Activated CD4-positive, alpha-beta memory T cell treated with anti-CD3 and anti-CD28 coated beads, Interleukin-2, amount 10 ng/mL, durations not matched to agents 7 days and 5 days (primary cell): ENCODE measurements around the gene TMEM53. TPM values are rescaled to one million over a fixed set of nuclear protein-coding genes. Genes with fewer than 3 reads are reported as not detected.
"Not testable (repeated sequence)": the region's sequence is repeated elsewhere in the genome, so short reads cannot be mapped to it uniquely, and the experiment has no call there.

Source experiments
- CTCF ChIA-PET: fragments of 350-600 bp; sonication (Branson Sonifier 250); formaldehyde crosslinking; loops from one replicate; lab custom pipeline; 2021; ENCODE audit warnings: antibody characterized with exemption, inconsistent platforms; lab: Charles Lee
- POLR2A ChIA-PET: fragments of 350-600 bp; sonication (Branson Sonifier 250); formaldehyde crosslinking; loops from one replicate; lab custom pipeline; 2021; ENCODE audit warnings: antibody characterized with exemption; lab: Charles Lee
- DNase-seq: peaks from one replicate; pipeline ENCODE4 v3.0.0-alpha.2; 2020
- H3K27ac Mint-ChIP-seq: one replicate; pipeline ENCODE4 v1.8.0; 2021; ENCODE audit warnings: mild to moderate bottlenecking, mixed read lengths
- H3K27me3 Mint-ChIP-seq: one replicate; pipeline ENCODE4 v1.8.0; 2021; ENCODE audit warnings: mixed read lengths
- H3K36me3 Mint-ChIP-seq: one replicate; pipeline ENCODE4 v1.8.0; 2021; ENCODE audit warnings: low read depth, mixed read lengths
- H3K4me1 Mint-ChIP-seq: one replicate; pipeline ENCODE4 v1.8.0; 2021; ENCODE audit warnings: mixed read lengths
- H3K4me3 Mint-ChIP-seq: one replicate; pipeline ENCODE4 v1.8.0; 2021; ENCODE audit warnings: mild to moderate bottlenecking, mixed read lengths
- H3K9me3 Mint-ChIP-seq: one replicate; pipeline ENCODE4 v1.8.0; 2021; ENCODE audit warnings: mixed read lengths
- total RNA-seq, 2 experiments: library from RNA; stranded (reverse); gene quantifications; one replicate each; pipeline ENCODE4 v1.2.3, GENCODE V29; 2021

TMEM53 gene
- total RNA-seq, 2 experiments from 2014 or later: 4.3 to 5.6 TPM

- ChIA-PET POLR2A (interaction anchor here (1.1 to 7.7 kb wide), 4 partner anchors 9 to 50 kb away, joined by 3 to 71 read pairs (median 31); no protein-coding TSS in a partner anchor), CTCF (interaction anchor here (1.3 to 4.9 kb wide), 2 partner anchors 19 to 41 kb away, joined by 3 to 44 read pairs; no protein-coding TSS in a partner anchor)
- H3K27ac Mint-ChIP-seq: no peak overlapping the region
- DNase-seq: no peak
- H3K36me3 Mint-ChIP-seq: no peaks in the 10 kb centered on the region
- no peaks in the 10 kb centered on the region for H3K27me3 Mint-ChIP-seq
- H3K9me3 Mint-ChIP-seq: no peaks in the 10 kb centered on the region
- peaks cover 32% of the 10 kb centered on the region for H3K4me1 Mint-ChIP-seq
- H3K4me3 Mint-ChIP-seq: no peak overlapping the region
Observed at GRCh38 chr1:44670751-44671640, 3.3 kb downstream of the TMEM53 start.

GRCh38 chr1:44666719-44667118 lies 7.6 kb downstream of the TMEM53 start:
- H3K27ac Mint-ChIP-seq, H3K4me3 Mint-ChIP-seq, H3K9me3 Mint-ChIP-seq, POLR2A ChIA-PET, H3K27me3 Mint-ChIP-seq, CTCF ChIA-PET, DNase-seq, H3K36me3 Mint-ChIP-seq: not testable (repeated sequence)
- H3K4me1 Mint-ChIP-seq: peaks cover 17% of the 10 kb centered on the region

- Mint-ChIP-seq H3K4me3 (no peak overlapping the region), H3K27ac (no peak overlapping the region), H3K9me3 (no peaks in the 10 kb centered on the region), H3K27me3 (no peaks in the 10 kb centered on the region), H3K4me1 (peaks cover 14% of the 10 kb centered on the region), H3K36me3 (no peaks in the 10 kb centered on the region)
- no peak for DNase-seq
- CTCF ChIA-PET: interaction anchor here (0.7 to 5.6 kb wide), 4 partner anchors 13 to 628 kb away, joined by 3 to 35 read pairs (median 3); no protein-coding TSS in a partner anchor
- POLR2A ChIA-PET: interaction anchor here (1.0 to 1.8 kb wide), 4 partner anchors 9 to 57 kb away, joined by 4 to 6 read pairs (median 4); partner anchors contain the start of gene TMEM53
Observed at GRCh38 chr1:44664730-44665370, 9.4 kb downstream of the TMEM53 start.

- POLR2A ChIA-PET: interaction anchor here (1.2 kb wide), 1 partner anchor 30 kb away, joined by 4 read pairs; no protein-coding TSS in a partner anchor
- Mint-ChIP-seq H3K27me3 (no peaks in the 10 kb centered on the region), H3K27ac (no peak overlapping the region), H3K4me3 (no peak overlapping the region), H3K36me3 (no peaks in the 10 kb centered on the region), H3K9me3 (no peaks in the 10 kb centered on the region), H3K4me1 (peaks cover 14% of the 10 kb centered on the region)
- no peak for DNase-seq
- CTCF ChIA-PET: interaction anchor here (5.6 kb wide), 1 partner anchor 12 kb away, joined by 35 read pairs; no protein-coding TSS in a partner anchor
Observed at GRCh38 chr1:44663417-44663816, 10.9 kb downstream of the TMEM53 start.

- no peaks in the 10 kb centered on the region for H3K36me3 Mint-ChIP-seq
- CTCF ChIA-PET: interaction anchor here (5.6 kb wide), 1 partner anchor 11 kb away, joined by 35 read pairs; no protein-coding TSS in a partner anchor
- H3K27me3 Mint-ChIP-seq: no peaks in the 10 kb centered on the region
- no peak for DNase-seq
- POLR2A ChIA-PET: interaction anchor here (1.0 to 1.6 kb wide), 2 partner anchors 10 to 30 kb away, joined by 3 to 4 read pairs; no protein-coding TSS in a partner anchor
- H3K4me3 Mint-ChIP-seq: no peak overlapping the region
- H3K4me1 Mint-ChIP-seq: peaks cover 14% of the 10 kb centered on the region
- no peaks in the 10 kb centered on the region for H3K9me3 Mint-ChIP-seq
- no peak overlapping the region for H3K27ac Mint-ChIP-seq
Observed at GRCh38 chr1:44662683-44663030, 11.6 kb downstream of the TMEM53 start.

- Mint-ChIP-seq H3K4me1 (peaks cover 14% of the 10 kb centered on the region), H3K4me3 (no peak overlapping the region), H3K9me3 (no peaks in the 10 kb centered on the region), H3K27ac (no peak overlapping the region), H3K36me3 (no peaks in the 10 kb centered on the region), H3K27me3 (no peaks in the 10 kb centered on the region)
- POLR2A ChIA-PET: interaction anchor here (0.8 to 1.6 kb wide), 3 partner anchors 9 to 30 kb away, joined by 3 to 4 read pairs (median 3); no protein-coding TSS in a partner anchor
- CTCF ChIA-PET: interaction anchor here (5.6 kb wide), 1 partner anchor 10 kb away, joined by 35 read pairs; no protein-coding TSS in a partner anchor
- no peak for DNase-seq
Observed at GRCh38 chr1:44661781-44662682, 12.2 kb downstream of the TMEM53 start.

- CTCF ChIA-PET: interaction anchor here (0.7 to 5.6 kb wide), 3 partner anchors 8 to 421 kb away, joined by 3 to 35 read pairs (median 5); no protein-coding TSS in a partner anchor
Observed at GRCh38 chr1:44660176-44660575, 14.1 kb downstream of the TMEM53 start.

GRCh38 chr1:44659566-44659965 lies 14.7 kb downstream of the TMEM53 start:
- Mint-ChIP-seq H3K4me1 (peaks cover 7% of the 10 kb centered on the region), H3K9me3 (no peaks in the 10 kb centered on the region), H3K4me3 (no peak overlapping the region), H3K27ac (no peak overlapping the region), H3K27me3 (no peaks in the 10 kb centered on the region), H3K36me3 (no peaks in the 10 kb centered on the region)
- no peak for DNase-seq
- POLR2A ChIA-PET: no interaction called here
- CTCF ChIA-PET: interaction anchor here (0.7 to 5.6 kb wide), 4 partner anchors 8 to 853 kb away, joined by 3 to 35 read pairs (median 4); no protein-coding TSS in a partner anchor

More at GRCh38 chr1:44660176-44660575, 14.1 kb downstream of the TMEM53 start:
- no peaks in the 10 kb centered on the region for H3K36me3 Mint-ChIP-seq
- no peaks in the 10 kb centered on the region for H3K27me3 Mint-ChIP-seq
- H3K27ac Mint-ChIP-seq: no peak overlapping the region
- no peak overlapping the region for H3K4me3 Mint-ChIP-seq
- no peaks in the 10 kb centered on the region for H3K9me3 Mint-ChIP-seq
- POLR2A ChIA-PET: no interaction called here
- peaks cover 13% of the 10 kb centered on the region for H3K4me1 Mint-ChIP-seq
- no peak for DNase-seq

- Mint-ChIP-seq H3K9me3 (no peaks in the 10 kb centered on the region), H3K36me3 (peaks cover 6% of the 10 kb centered on the region), H3K27ac (no peak overlapping the region), H3K4me3 (no peak overlapping the region), H3K27me3 (no peaks in the 10 kb centered on the region), H3K4me1 (no peaks in the 10 kb centered on the region)
- ChIA-PET CTCF (interaction anchor here (0.8 to 1.2 kb wide), 2 partner anchors 41 to 265 kb away, joined by 3 read pairs; no protein-coding TSS in a partner anchor), POLR2A (interaction anchor here (1.5 kb wide), 1 partner anchor 23 kb away, joined by 5 read pairs; no protein-coding TSS in a partner anchor)
- DNase-seq: no peak
Observed at GRCh38 chr1:44655609-44656008, 18.7 kb downstream of the TMEM53 start.

GRCh38 chr1:44654621-44655187 lies 19.6 kb downstream of the TMEM53 start:
- H3K27ac Mint-ChIP-seq: no peak overlapping the region

More at GRCh38 chr1:44654621-44655187, 19.6 kb downstream of the TMEM53 start:
- CTCF ChIA-PET: interaction anchor here (0.6 to 0.8 kb wide), 3 partner anchors 30 to 437 kb away, joined by 3 to 4 read pairs (median 3); no protein-coding TSS in a partner anchor
- no peak for DNase-seq
- no peaks in the 10 kb centered on the region for H3K4me1 Mint-ChIP-seq
- no peak overlapping the region for H3K4me3 Mint-ChIP-seq
- no peaks in the 10 kb centered on the region for H3K27me3 Mint-ChIP-seq
- H3K9me3 Mint-ChIP-seq: no peaks in the 10 kb centered on the region
- H3K36me3 Mint-ChIP-seq: peaks cover 8% of the 10 kb centered on the region
- POLR2A ChIA-PET: interaction anchor here (1.5 kb wide), 1 partner anchor 22 kb away, joined by 5 read pairs; no protein-coding TSS in a partner anchor
